ENCODE data around the gene ZNF845.

GRCh38 chr19:53372196-53372595 lies 38.6 kb downstream of the ZNF845 start:
- TF ChIP-seq CTCF (IDR thresholded peaks at IDR 0.05) (no peak), POLR2AphosphoS5 (IDR thresholded peaks at IDR 0.05) (no peak), POLR2A (IDR thresholded peaks at IDR 0.05) (no peak), EP300 (IDR thresholded peaks at IDR 0.05) (no peak)

Data from suprapubic skin (tissue), 4 donors.